ENCODE measurements around the gene IGSF21. TPM values are rescaled to one million over a fixed set of nuclear protein-coding genes. Genes with fewer than 3 reads are reported as not detected.

IGSF21 gene
- total RNA-seq, 4 donors from 2014 or later = 0.31 to 3.5 (median 1.7) TPM

GRCh38 chr1:18166929-18167328, 59.3 kb downstream of the IGSF21 start:
- no peak for ATAC-seq
- H3K9me3 ChIP-seq = no peaks in the 10 kb centered on the region
- peaks cover 64% of the 10 kb centered on the region for H3K27me3 ChIP-seq
- WGBS, 2 donors (ENCODE audit: low coverage in 1 of 2) = 59 to 95% methylated on average over 5 to 7 of the region's 8 CpGs
- TF ChIP-seq POLR2A (IDR thresholded peaks at IDR 0.05) (no peak), POLR2AphosphoS5 (IDR thresholded peaks at IDR 0.05) (no peak), EP300 (IDR thresholded peaks at IDR 0.05) (no peak), CTCF (IDR thresholded peaks at IDR 0.05) (no peak)
- no peaks in the 10 kb centered on the region for H3K4me1 ChIP-seq
- H3K36me3 ChIP-seq = no peaks in the 10 kb centered on the region
- H3K27ac ChIP-seq = no peak overlapping the region
- no peak overlapping the region for H3K4me3 ChIP-seq

GRCh38 chr1:18170444-18170843, 62.8 kb downstream of the IGSF21 start:
- 73 to 75% methylated on average over 1 to 3 of the region's 3 CpGs for WGBS, 2 donors (ENCODE audit: low coverage in 1 of 2)
- peaks cover 76% of the 10 kb centered on the region for H3K27me3 ChIP-seq
- H3K36me3 ChIP-seq = no peaks in the 10 kb centered on the region

GRCh38 chr1:18174037-18174436, 66.4 kb downstream of the IGSF21 start:
- ATAC-seq = no peak
- Histone ChIP-seq H3K36me3 (no peaks in the 10 kb centered on the region), H3K27me3 (peaks cover 83% of the 10 kb centered on the region), H3K4me3 (no peak overlapping the region), H3K4me1 (no peaks in the 10 kb centered on the region), H3K9me3 (no peaks in the 10 kb centered on the region), H3K27ac (no peak overlapping the region)
- TF ChIP-seq EP300 (IDR thresholded peaks at IDR 0.05) (no peak), CTCF (IDR thresholded peaks at IDR 0.05) (no peak), POLR2A (IDR thresholded peaks at IDR 0.05) (no peak), POLR2AphosphoS5 (IDR thresholded peaks at IDR 0.05) (no peak)
- 46 to 100% methylated on average over 2 to 7 of the region's 12 CpGs for WGBS, 2 donors (ENCODE audit: low coverage in 1 of 2)

More at GRCh38 chr1:18170444-18170843, 62.8 kb downstream of the IGSF21 start:
- H3K9me3 ChIP-seq = no peaks in the 10 kb centered on the region
- H3K4me3 ChIP-seq = no peak overlapping the region
- H3K27ac ChIP-seq = no peak overlapping the region
- TF ChIP-seq POLR2AphosphoS5 (IDR thresholded peaks at IDR 0.05) = no peak
- TF ChIP-seq POLR2A (IDR thresholded peaks at IDR 0.05) = no peak
- TF ChIP-seq EP300 (IDR thresholded peaks at IDR 0.05) = no peak
- TF ChIP-seq CTCF (IDR thresholded peaks at IDR 0.05) = no peak
- ATAC-seq = no peak
- H3K4me1 ChIP-seq = no peaks in the 10 kb centered on the region

- WGBS, 2 donors (ENCODE audit: low coverage in 1 of 2) = 50 to 67% methylated on average over 1 to 5 of the region's 6 CpGs
These were observed 67.5 kb downstream of the IGSF21 start for GRCh38 chr1:18175051-18175450.

More at GRCh38 chr1:18175051-18175450, 67.5 kb downstream of the IGSF21 start:
- Histone ChIP-seq H3K36me3 (no peaks in the 10 kb centered on the region), H3K4me3 (no peak overlapping the region), H3K27me3 (peaks cover 83% of the 10 kb centered on the region), H3K27ac (no peak overlapping the region), H3K4me1 (no peaks in the 10 kb centered on the region), H3K9me3 (no peaks in the 10 kb centered on the region)
- TF ChIP-seq CTCF (IDR thresholded peaks at IDR 0.05) = no peak
- no peak for TF ChIP-seq POLR2A (IDR thresholded peaks at IDR 0.05)
- TF ChIP-seq EP300 (IDR thresholded peaks at IDR 0.05) = no peak
- TF ChIP-seq POLR2AphosphoS5 (IDR thresholded peaks at IDR 0.05) = no peak
- no peak for ATAC-seq

Measured in gastroesophageal sphincter (tissue), 4 donors.